SKM-1 (cell line): ENCODE data around the gene UBFD1.
A peak's percentile ranks its signal among the peaks of the same experiment; 100 is the strongest.
"Not testable (repeated sequence)": the region's sequence is repeated elsewhere in the genome, so short reads cannot be mapped to it uniquely, and the experiment has no call there.

Source experiments
- DNase-seq: peaks from one replicate; lab custom pipeline; 2025; ENCODE audit not compliant: unreplicated experiment; lab: John Stamatoyannopoulos, UW

UBFD1 gene

GRCh38 chr16:23564575-23565363, 7.2 kb downstream of the UBFD1 start:
- DNase-seq, result no peak

GRCh38 chr16:23566724-23567123, 9.2 kb downstream of the UBFD1 start:
- no peak for DNase-seq

DNA sequence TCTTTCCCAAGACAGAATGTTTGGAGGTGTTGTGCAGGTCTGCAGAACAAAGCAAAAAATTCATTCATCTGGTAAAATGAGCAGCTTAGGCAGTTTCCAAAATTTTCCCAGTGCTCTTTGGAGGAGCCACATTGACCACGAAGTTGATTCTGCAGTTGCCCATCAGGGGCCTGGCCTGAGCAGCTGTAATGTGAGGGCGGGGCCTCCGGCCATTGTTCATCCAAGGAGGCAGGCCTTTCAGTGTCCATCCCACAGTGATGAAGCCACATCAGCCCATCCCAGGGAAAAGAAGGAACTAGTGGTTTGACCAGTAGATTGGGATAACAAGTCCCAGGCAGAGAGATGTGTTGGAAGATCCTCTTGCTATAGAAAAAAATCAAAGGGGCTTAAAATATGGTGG, 10.1 kb downstream of the UBFD1 start:
- no peak for DNase-seq

DNA sequence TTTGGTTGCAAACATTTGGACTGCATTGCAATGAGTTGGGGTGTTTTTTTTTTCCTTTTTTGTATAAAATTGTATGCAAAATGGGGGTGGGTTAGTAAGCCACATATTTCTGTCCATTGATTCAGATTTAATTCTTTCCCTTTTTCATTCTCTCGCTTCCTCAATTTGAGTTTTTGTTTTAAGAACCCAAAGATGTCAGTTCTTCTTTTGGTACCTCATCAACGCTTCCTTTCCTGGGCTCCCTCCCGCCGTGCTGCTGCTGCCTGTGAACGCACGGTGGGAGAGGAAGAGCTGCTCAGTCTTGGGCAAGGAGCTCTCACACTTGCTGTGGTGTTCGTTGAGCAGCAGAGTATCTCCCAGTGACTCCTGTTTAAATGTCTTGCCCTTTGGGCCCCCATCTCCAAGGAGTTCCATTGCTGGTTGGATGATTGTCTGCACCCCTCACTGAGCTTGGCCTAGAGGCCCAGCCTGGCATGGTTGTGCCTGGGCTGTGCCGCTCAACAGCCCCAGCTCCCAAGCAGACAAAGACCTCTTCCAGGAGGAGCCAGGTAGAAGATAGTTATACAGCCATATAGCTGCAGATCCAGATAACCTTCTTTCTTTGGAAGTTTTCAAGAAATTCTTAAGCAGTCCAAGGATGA, 13.6 kb downstream of the UBFD1 start:
- peak; percentile 29 for DNase-seq

GRCh38 chr16:23571895-23572294, 14.4 kb downstream of the UBFD1 start:
- DNase-seq, result no peak

DNA sequence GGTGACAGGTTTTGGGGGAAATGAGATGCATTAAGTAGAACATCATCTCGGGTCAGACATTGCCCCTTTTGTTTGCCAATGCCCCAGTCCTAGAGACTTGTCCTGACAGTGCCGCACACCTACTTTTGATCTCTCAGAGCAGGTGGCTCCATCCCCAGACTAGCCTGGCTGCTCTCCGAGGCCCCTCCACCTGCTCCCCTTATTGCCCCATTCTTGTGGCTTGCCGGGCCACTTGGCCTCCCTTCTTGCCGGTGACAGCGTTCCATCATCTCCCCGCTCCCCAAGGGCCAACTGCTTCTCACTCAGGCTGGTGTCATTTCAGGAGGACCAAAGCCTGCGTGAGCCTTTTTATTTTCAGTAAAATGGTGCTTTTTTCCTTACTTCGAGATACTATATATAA, 14.9 kb downstream of the UBFD1 start:
- DNase-seq, result no peak

GRCh38 chr16:23573817-23574216, 16.3 kb downstream of the UBFD1 start:
- DNase-seq, result no peak

DNA sequence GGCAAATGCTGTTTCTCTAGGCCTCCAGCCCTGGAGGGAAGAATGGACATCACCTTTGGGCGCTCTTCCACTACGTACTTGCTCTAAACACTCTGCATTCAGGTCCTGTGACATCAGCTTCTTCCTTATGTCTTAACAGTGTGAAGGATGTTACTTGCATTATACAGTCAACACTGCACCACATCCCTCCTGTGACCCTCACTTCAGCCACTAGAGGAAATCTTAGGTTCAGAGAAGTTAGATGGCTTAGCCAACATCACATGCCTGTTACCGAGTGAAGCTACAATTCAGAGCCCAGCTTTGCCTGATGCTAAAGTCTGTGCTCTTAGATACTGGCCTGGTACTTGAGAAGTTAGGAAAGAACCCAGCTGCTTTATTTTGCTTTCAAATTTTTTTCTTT, 18.3 kb downstream of the UBFD1 start:
- no peak for DNase-seq

GRCh38 chr16:23577493-23577892, 20.0 kb downstream of the UBFD1 start:
- no peak for DNase-seq

- DNase-seq, result no peak
Observed at GRCh38 chr16:23578101-23578830, 20.7 kb downstream of the UBFD1 start.

DNA sequence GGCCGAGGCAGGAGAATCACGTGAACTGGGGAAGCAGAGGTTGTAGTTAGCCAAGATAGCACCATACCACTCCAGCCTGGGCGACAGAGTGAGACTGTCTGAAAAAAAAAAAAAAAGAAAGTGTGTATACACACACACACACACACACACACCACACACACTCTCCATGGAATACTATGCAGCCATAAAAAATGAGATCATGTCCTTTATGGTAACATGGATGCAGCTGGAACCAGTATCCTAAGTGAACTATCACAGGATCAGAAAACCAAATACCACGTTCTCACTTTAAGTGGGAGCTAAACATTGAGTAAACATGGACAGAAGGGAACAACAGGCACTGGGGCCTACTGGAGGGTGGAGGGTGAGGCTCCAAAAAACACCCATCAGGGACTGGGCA, 21.8 kb downstream of the UBFD1 start:
- no peak for DNase-seq

DNA sequence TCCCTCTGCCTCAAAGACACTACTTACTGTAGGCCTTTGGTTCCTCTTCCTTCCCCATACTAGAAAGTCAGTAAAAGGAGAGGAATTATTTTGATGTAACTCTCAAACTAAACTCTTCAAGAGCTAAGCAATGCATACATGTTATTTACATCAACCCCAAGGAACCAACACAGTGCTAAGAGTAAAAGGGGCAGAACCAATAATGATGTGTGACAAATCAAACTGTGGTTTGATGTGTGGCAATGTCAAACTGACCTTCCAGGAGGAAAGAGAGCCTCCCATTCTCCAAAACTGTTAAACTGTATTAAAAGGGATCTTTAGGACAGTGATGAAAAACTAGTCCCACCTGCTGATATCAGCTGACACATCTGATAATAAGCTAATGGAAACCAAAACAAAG, 22.9 kb downstream of the UBFD1 start:
- DNase-seq, result no peak

DNA sequence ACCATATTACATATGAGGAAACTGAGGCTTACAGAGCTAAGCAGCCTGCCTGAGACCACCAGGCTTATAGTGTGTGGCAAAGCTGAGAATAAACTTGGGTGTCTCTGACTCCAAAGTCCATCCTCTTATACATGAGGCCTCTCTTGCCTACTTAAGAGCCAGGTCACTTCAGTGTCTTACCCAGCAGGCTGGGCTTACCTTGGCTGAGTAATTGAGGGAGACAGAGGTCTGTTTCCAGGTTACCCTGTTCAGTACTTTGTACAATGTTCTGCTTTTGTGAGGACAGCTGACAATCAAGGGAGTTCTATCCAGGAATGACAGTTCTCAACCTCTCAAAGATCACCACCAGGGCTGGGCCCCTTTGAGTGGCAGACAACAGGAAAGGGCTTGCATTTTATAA, 24.2 kb downstream of the UBFD1 start:
- DNase-seq, result no peak

GRCh38 chr16:23583271-23583670, 25.7 kb downstream of the UBFD1 start:
- not testable (repeated sequence) for DNase-seq

GRCh38 chr16:23584186-23585076, 26.9 kb downstream of the UBFD1 start:
- no peak for DNase-seq

GRCh38 chr16:23587726-23588125, 30.2 kb downstream of the UBFD1 start:
- DNase-seq, result no peak

DNA sequence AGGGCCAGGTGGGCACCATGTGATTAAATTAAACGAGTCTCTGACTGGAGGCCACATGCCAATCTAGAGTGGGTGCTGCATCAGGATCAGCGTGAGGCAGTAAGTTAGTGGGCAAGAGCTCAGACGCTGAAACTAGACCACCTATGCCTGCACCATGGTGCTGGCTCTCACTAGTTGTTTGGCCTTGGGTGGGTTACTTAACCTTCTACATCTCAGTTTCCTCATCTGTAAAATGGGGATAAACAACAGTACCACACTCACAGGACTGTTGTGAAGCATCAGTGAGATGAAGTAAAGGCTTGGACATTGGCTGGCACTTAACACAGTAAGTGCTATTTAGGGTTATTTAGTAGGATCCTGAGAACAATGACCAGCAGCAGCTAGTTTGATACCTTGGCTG, 32.7 kb downstream of the UBFD1 start:
- no peak for DNase-seq

GRCh38 chr16:23594186-23594585, 36.7 kb downstream of the UBFD1 start:
- DNase-seq, result no peak

- no peak for DNase-seq
Observed at GRCh38 chr16:23595246-23595950, 37.9 kb downstream of the UBFD1 start.

GRCh38 chr16:23595951-23596720, 38.6 kb downstream of the UBFD1 start, which contains the start of gene NDUFAB1:
NDUFAB1 (minus strand) TSS chr16:23596316; CDS start chr16:23596290, 26 bp downstream.
- DNase-seq, result peak; percentile 78
